DMS153 treated with DMSO at 0.1 percent for 48 hours (cell line): ENCODE data around the gene ANKK1.

ENCODE experiments used
- DNase-seq: peaks from one replicate; lab custom pipeline; 2025; ENCODE audit not compliant: unreplicated experiment; lab: John Stamatoyannopoulos, UW

ANKK1 gene

DNA sequence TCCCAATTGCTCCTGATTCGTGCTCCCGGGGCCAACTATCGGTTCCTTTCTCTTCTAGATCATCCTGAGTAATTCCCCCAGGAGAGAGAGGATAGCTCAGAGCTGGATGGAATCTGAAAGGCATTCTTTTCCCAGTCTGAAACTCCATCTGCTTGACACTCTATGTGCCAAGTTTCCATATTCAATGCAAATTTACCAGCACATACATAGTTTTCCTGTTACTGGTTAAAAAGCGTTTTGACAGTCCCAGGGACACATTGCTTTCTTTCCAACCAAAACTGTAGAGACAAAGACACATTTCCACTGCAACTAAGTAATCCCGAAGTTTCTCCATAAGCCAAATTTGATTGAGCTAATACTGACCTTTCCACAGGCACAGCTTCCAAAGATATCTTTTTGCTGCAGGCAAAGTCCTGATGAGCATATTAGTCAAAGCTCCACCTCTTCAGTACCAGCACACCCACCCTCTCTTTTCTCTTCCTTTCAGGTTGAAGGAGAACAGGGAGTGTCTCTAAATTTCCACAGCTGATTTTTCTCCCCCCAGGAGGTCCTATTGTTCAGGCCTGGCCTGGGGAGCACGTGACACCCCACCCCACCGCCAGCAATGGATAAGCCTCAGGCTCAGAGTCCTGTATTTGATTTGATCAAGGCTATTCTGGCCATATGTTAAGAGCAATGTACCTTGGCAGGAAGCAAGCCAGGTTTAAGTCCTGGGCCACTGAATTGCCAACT, 9.7 kb upstream of the ANKK1 start:
- DNase-seq = no peak

DNA sequence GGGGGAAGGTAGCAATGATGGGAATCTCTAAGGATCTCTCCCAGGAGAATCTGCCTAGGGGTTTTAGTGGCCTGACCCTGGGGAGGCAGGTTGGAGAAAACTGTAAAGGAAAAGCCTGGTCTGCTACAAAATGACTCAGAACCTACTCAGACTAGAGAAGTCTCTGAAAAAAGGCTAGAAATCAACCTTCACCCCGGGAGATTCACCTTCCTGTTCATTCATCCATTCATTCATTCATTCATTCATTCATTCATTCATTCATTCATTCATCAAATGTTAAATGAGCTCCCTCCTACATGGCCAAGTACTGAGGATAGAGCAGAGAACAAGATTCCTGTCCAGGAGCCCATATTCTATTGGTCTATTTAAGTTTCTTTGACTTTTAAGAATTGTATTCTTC, 8.9 kb upstream of the ANKK1 start:
- no peak for DNase-seq

DNA sequence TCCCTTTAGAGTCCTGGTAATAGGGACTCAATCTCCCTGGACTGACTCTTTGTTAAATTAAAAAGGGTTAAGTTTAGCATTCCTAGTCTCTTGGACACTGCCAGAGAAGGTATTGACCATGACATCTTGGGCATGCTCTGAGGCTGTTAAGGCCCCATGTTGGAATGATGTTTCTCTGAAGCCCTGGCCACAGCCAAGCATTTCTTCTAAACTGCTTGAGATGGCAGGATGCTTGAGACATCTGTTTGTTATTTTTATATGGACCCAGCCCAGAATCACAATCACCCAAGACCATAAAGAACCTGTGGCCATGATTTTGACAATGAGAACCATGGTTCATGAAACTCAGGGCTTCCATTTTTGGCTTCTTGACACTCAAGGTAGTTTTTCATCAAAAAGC, 5.5 kb upstream of the ANKK1 start:
- DNase-seq = no peak

DNA sequence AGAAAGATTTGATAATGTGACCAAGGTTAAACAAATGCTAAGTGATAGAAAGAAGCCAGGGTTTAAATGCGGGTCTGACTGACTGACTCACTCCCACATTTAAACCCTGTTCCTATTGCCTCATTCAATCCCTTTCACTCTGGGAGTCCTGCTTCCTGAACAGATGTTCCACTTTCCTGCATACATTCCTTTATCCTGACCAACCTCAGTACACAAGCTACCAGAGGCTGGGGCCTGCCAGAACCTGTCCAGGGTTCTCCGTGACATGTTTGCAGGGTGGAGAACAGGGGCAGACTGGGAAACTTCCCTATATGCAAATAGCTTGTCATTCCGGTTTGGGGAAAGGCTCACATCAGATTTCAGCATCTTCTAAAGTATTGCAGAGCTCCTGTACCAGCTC, 3.0 kb upstream of the ANKK1 start:
- peak; percentile 37 for DNase-seq

DNA sequence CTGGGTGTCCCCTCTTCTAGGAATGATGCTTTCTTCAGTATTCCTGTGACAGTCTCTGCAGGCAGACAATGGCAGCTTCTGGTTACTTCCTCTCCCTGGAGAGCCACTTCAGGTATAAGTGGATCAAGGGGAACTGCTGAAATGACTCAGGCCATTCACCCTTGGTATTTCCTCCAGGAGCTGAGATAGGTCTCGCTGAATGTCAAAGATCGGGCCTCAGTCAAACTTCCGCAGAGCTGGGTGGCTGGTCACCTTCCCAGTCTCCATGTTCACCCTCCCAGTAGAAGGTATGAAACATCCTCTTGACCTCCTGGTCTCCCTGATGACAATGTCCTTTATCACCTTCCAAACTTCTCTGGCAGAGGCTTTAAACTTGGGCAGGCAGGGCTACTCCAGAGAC, 1.8 kb upstream of the ANKK1 start:
- DNase-seq = no peak

DNA sequence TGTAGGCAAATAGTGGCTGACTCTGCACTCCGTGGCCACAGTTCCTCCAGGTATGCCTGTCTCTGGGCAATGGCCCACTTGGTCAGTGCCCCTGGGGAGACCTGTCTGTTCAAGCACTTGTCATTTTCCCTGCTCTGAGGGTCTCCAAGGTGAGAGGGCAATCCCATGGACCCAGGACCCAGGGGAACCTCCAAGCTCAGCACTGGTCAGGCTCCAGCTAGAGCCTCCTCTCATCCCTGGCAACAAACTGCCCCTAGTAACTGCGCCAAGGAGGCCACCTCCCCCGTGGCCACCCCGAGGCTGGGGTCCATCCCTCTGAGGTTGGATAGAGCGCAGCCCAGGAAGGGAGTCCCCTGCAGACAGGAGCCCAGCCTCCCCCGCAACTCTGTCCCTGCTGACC, 713 bp upstream of the ANKK1 start:
- no peak for DNase-seq

DNA sequence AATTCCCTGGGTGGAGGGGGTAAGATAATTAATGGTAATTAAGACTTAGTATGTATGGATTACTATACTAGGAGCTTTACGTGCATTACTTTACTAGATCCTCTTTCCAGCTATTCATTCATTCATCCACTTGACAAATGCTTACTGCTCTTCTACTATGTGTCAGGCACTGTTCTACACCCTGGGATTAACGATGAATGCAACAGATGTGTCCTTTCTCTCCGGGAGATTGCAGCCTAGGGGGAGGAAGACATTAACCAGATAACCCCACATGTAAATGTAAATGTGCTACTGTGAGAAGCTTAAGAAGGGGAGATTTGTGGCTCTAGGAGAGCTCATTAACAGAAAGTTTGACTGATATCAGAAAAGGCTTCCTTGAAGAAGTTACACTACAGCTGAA, 1.7 kb downstream of the ANKK1 start:
- no peak for DNase-seq

DNA sequence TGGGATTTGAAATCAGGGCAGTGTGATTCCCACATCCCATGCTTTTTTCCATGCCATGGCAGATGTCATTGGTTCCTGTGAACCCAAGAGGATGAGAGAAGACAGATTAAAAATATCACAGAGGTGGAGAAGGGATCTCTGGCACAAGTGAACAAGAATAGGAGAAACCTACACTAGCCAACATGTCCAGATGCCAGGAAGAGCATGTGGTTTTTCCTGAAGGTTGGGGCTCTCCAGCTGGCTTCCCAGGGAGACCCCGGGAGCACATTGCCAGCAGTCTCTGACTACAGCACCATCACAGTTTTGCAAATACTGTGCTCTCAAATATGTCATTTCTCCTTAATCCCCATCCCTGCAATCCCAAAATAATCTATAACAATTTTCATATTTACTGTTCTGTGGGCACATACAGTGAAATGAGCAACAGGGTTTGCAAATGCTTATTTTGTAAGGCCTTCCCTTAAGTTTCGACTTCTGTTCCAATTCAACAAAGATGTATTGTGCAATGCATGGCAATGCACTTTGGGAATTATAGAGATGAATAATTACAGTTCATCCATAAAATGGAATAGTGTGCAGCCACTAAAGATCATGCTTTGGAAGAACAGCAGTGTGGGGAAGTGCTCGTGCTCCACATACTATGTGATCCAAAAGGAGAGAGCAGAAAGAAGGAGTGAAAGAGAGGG, 4.8 kb downstream of the ANKK1 start:
- DNase-seq = no peak

DNA sequence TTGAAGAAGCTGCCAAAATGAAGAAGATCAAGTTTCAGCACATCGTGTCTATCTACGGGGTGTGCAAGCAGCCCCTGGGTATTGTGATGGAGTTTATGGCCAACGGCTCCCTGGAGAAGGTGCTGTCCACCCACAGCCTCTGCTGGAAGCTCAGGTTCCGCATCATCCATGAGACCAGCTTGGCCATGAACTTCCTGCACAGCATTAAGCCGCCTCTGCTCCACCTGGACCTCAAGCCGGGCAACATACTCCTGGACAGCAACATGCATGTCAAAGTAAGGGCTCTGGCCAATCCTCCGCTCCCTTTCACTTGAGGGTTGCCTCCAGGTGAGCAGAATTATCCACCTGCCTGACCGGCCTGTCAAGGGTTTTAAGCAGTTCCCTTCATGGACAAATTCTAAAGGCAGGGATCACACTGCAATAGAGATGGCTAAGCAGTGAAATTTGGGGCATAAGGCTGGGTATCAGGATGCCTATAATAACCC, 6.0 kb downstream of the ANKK1 start:
- DNase-seq = no peak

DNA sequence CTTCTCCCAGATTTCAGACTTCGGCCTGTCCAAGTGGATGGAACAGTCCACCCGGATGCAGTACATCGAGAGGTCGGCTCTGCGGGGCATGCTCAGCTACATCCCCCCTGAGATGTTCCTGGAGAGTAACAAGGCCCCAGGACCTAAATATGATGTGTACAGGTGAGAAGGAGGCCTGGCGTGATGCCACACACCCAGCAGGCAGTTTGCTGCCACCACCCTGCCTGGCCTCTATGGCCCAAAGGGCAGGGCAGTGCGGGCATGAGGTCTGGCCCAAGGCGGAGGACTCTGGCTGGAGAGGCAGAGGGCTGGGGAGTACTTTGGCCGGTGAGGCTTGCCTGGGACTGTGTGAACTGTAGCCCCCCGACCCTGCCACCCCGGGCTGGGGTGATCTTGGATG, 7.3 kb downstream of the ANKK1 start:
- DNase-seq = no peak

DNA sequence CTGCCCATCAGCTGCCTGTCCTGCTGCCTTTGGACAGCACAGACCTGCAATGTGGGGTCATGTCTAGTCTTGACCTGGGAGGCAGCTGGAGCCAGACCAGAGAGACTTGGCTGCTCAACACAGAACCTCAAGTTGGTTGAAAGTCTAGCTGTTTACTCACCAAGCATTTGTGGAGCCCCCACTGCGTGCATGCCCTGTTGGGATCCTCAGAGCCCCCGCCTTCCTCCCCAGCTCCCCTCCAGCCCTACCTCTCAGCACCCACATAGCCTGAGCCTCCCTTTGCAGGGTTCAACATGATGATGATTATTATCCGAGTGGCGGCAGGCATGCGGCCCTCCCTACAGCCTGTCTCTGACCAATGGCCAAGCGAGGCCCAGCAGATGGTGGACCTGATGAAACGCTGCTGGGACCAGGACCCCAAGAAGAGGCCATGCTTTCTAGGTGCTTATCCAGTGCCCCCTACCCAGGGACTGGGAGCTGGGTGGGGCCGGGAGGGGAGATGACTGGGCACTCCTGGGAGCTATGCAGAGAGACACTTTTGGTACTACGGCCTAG, 8.3 kb downstream of the ANKK1 start:
- no peak for DNase-seq

DNA sequence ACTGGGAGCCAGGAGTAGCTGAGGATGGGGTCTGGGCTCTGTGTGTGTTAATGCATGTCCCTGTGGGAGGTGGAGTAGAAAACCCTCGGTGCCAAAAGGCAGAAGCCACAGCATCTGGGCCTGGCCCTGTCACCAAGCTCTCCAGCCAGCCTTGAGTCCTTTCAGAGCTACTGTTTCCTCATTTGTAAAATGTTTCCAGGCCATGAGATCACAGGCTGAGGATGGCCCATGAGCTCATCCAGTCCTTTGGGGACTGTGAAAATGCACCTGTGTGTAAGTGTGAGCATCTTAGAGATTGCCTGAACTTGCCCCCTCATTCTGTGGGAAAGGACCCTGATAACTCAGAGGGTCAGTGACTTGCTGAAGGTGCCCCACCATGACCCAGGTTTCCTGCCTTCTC, 9.1 kb downstream of the ANKK1 start:
- no peak for DNase-seq

DNA sequence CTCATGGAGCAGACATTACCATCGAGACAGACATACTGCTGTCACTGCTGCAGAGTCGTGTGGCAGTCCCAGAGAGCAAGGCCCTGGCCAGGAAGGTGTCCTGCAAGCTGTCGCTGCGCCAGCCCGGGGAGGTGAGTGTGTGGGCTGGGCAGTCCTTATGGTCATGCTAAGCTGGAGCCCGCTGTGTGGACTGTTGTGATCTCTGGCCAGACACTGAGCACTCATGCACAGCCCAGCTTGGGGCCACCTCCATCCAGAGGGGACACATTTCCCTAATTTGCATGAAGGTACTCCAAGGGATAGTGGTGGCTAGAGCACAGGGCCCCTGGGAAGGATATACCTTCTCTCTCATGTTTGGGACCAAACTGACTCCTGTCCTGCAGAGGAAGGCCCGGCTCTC, 9.6 kb downstream of the ANKK1 start:
- no peak for DNase-seq

DNA sequence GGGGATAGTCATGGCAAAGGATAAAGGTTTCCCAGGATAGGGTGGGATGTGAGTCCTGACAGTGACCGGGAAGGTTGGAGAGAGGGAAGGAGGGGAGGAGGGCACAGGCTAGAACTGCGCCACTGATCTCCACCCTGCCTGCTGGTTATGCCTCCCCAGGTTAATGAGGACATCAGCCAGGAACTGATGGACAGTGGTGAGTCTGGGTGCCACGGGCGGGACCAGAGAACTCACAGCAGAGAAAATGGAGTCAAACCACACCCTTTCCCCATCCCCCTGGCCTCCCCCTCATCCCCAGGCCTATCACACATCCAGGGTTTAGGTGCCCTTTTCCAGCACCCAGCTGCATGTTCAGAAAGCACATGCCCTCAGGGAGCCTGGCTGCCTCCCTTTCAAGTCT, 10.2 kb downstream of the ANKK1 start:
- no peak for DNase-seq

DNA sequence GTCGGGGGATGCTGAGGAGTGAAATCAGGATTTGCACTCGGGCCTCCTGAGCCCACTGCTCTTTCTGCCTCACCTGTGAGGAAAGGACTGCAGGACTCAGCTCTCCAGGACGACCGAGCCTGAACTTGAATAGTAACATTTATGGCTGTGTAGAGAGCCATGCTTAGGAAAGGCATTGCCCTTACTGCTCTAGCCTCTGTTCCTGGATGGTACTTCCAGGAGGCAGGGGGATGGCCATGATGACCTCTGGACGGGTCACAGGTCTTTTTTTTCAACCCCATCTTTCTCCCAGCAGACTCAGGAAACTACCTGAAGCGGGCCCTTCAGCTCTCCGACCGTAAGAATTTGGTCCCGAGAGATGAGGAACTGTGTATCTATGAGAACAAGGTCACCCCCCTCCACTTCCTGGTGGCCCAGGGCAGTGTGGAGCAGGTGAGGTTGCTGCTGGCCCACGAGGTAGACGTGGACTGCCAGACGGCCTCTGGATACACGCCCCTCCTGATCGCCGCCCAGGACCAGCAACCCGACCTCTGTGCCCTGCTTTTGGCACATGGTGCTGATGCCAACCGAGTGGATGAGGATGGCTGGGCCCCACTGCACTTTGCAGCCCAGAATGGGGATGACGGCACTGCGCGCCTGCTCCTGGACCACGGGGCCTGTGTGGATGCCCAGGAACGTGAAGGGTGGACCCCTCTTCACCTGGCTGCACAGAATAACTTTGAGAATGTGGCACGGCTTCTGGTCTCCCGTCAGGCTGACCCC, 11.3 kb downstream of the ANKK1 start:
- no peak for DNase-seq

DNA sequence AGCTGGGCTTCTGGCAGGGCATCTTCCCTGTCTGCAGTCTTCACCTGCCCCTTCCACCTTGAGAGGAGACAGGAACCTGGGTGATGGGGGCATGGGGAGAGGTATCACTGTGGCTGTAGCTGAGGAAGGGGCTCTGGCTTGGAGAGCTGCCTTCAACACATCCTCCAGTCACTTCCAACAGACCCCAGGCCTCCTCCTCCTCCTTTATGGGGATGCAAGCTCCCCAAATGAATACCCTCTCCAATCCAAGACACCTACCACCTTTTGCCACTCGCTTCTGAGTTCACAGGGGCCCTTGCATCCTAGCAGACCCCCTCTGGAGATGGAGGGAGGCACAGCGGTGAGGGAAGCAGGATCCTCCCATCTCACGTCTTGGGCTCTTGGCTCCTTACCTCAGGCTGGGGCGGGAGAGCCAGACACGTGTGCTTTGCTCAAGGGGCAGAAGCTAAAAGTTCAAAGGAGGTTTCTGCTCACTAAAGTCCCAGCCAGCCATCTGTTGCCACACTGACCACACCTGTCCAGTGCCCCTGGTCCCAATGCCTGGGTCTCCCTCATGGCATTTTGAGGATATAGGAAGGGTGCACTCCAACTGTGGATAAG, 13.2 kb downstream of the ANKK1 start:
- no peak for DNase-seq

DNA sequence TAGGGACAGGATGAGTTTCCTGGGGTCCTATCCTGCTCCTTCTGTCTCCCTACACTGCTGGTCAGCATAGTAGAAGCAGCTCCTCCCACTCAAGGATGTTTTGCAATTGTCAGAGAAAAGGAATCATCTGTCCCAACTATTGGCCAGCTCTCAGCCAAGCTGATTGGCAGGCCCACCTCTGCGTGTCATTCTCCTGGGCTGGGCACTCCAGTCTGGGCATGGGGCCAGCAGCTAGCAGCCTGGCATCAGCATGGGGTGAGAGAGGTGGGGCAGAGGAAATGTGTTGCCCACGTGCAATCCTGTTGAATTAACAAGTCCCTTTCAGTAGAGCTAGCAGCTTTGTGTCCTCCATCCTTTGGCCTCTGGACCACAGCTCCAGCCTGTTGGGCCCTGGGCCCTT, 14.1 kb downstream of the ANKK1 start:
- DNase-seq = peak; percentile 90

DNA sequence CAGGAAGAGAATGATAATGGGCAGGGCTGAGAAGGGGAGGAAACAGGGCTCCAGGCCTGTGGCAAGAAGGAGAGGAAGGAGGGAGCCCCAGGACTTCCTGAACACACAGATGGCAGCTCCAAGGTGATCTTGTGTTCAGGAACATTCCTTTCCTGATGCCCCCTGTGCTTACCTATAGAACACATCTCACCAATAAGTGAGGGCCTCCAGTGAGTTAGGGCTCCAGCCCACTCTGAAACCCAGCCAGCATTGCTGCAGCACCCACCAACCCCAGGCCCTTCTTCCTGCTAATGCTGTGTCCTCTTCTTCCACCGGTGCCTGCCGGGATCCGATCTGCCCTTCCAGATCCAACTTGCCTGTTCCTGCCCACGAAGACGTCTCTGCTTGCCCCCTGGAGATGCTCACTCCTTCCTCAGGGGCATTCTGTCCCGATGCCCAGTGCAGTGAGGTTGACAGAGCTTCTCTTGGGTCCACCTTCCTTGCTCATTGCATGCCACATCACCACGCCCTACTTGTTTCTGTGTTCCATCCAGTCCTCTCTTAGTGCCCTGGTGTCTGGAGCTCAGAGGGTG, 17.4 kb downstream of the ANKK1 start:
- DNase-seq = no peak

DNA sequence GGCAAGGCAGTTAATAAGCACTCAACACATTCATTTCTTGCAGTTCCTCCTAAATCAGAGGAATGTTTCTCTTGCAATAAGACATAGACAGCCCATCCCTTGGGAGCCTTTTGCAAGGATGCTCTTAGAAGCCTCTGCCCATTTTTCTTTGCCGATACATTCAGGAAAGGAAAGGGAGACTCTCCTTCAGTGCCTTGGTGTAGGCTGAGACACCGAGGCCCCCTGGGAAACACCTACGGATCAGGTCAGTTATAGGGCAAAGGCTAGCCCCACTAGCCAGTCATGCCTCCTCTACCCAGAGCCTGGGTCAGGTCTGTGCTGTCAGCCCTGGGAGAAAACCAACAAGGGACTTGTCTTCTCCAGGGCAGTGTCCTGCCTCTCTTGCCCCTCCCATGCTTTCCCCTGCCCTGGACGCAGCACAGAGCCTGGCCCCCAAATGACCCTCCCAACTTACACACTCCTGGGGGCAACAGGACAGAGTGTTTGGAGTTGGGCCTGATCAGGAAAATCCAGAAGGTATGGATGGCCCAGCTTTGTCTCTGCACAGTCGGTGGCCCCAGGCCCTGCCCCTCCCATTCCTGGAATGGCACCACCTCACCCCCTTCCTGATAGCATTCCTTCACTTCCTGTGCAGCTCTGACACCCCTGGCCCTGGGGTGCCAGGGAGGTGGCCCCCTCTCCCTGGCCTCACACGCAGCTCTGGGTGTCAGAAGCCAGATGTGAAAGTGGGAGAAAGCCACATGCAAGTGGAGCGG, 18.3 kb downstream of the ANKK1 start:
- no peak for DNase-seq

DNA sequence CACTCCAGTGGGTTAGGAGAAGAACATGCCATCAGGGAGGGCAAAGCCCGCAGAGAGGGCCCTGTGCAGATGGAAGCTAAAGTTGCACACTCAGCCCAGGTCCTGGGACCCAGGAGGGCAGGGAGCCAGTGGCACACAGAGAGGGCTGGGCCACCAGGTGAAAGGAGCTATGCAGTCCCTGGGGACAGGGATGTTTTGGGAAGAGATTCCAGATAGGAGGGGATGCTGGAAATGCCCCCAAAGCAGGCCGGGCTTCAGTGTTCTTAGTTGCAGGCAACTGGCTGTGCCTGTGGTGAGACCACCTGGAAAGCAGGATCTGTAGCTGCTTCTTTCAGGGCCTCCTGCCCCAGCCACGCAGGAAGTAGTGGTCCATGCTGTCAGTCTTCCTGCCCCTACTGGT, 19.6 kb downstream of the ANKK1 start:
- no peak for DNase-seq
